ENCODE data around the gene RAB3C. TPM values are rescaled to one million over a fixed set of nuclear protein-coding genes. Genes with fewer than 3 reads are reported as not detected.

Gene RAB3C
- total RNA-seq, 1 experiment from 2014 or later, result not detected

DNA sequence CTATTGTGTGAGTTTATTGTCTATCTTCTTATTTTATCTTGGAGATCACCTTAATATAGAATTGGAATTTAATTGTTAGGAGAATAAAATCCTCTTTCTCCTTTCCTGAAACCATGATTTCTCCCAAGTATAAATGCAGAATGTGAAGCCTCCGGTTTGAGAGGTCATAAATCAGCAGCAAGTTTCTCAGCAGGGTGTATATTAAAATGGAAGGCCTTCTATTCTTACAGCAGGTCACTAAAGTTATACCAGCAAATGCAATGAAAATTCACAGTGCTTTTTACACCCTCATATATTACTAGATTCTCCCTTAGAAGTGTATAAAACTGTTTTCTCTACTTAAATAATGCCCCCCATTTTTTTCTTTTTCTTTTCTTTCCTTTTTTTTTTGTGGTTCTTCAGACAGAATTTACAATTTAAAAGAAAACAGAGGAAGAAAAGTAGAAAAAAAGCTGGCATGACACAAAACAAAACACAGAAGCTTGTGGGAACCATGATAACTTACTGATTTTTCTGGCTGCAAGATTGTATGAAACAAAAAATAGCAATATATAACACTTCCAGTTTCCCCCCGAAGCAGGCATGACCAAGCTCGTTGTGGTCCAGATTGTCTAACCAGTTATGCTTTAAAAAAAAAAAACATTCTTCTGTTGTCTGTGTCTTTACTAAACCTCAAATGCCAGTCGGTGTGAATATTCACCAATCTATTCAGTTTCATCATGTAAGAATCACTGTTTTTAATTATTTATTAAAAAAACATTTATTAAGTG lies 211.2 kb downstream of the RAB3C start:
- Histone ChIP-seq H3K9me3 (replicated peaks) (no peaks in the 10 kb centered on the region), H3K4me3 (no peak overlapping the region), H3K27ac (no peak overlapping the region), H3K27me3 (replicated peaks) (peaks cover 7% of the 10 kb centered on the region; the same call in 1 of the 2 replicates), H3K36me3 (no peaks in the 10 kb centered on the region), H3K4me1 (replicated peaks) (no peaks in the 10 kb centered on the region)
- DNase-seq (ENCODE audit: low read depth in 1 of 2, low spot score in 2 of 2), result no peak

DNA sequence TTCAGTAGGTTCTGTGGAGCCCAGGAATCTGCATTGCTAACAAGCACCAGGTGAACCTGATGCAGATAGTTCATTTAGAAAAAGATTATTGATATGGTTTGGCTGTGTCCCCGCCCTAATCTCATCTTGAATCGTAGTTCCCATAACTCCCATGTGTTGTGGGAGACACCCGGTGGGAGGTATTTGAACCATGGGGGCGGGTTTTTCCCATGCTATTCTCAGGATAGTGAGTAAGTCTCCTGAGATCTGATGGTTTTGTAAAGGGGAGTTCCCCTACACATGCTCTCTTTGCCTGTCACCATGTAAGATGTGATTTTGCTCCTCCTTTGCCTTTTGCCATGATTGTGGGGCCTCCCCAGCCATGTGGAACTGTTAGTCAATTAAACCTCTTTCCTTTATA lies 212.0 kb downstream of the RAB3C start:
- DNase-seq (ENCODE audit: low read depth in 1 of 2, low spot score in 2 of 2), result no peak
- no peak overlapping the region for H3K4me3 ChIP-seq
- H3K27me3 ChIP-seq (replicated peaks), result peaks cover 3% of the 10 kb centered on the region; the same call in 1 of the 2 replicates
- H3K36me3 ChIP-seq, result no peaks in the 10 kb centered on the region
- no peak overlapping the region for H3K27ac ChIP-seq
- H3K9me3 ChIP-seq (replicated peaks), result no peaks in the 10 kb centered on the region
- no peaks in the 10 kb centered on the region for H3K4me1 ChIP-seq (replicated peaks)

DNA sequence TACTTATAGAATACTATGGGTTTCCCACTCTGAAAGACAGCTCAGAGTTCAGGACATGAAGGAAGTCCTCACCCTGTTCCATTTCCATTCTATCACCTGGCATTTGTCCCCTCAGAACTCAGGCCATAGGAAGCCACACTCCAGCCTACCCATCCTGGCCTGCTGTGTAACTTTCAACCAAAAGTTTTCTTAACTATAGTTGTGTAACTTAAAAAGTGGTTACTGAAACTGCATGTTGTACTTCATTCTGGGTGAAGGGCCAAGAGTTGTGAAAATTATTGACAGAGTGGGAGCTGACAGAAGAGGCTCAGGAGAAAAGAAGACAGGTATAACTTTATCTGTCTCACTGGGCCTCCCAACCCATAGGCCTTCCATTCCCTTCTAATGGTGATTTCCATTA lies 212.5 kb downstream of the RAB3C start:
- no peaks in the 10 kb centered on the region; the same call in 1 of the 2 replicates for H3K27me3 ChIP-seq (replicated peaks)
- H3K27ac ChIP-seq, result no peak overlapping the region
- no peaks in the 10 kb centered on the region for H3K4me1 ChIP-seq (replicated peaks)
- no peak for DNase-seq (ENCODE audit: low read depth in 1 of 2, low spot score in 2 of 2)
- no peak overlapping the region for H3K4me3 ChIP-seq
- H3K9me3 ChIP-seq (replicated peaks), result no peaks in the 10 kb centered on the region
- no peaks in the 10 kb centered on the region for H3K36me3 ChIP-seq

DNA sequence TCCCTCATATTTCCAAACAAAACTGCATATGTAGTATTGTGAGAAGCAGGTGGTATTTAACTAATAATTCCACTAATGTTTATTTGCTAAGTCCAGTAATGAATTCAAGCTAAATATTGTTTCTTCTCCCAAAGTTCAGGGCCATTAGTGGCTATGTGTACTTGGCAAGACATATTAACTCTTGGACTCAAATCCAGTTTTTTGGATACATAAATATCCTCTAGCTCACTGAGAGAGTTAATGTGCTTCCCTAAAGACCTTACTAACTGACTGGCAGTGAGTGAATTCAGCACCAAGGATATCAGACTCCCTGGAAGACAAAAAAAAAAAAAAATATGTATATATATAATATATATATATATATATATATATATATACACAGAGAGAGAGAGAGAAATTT lies 214.1 kb downstream of the RAB3C start:
- no peak overlapping the region for H3K27ac ChIP-seq
- no peaks in the 10 kb centered on the region for H3K36me3 ChIP-seq
- DNase-seq (ENCODE audit: low read depth in 1 of 2, low spot score in 2 of 2), result no peak
- H3K4me1 ChIP-seq (replicated peaks), result no peaks in the 10 kb centered on the region
- no peaks in the 10 kb centered on the region; the same call in 1 of the 2 replicates for H3K27me3 ChIP-seq (replicated peaks)
- no peaks in the 10 kb centered on the region for H3K9me3 ChIP-seq (replicated peaks)
- H3K4me3 ChIP-seq, result no peak overlapping the region

DNA sequence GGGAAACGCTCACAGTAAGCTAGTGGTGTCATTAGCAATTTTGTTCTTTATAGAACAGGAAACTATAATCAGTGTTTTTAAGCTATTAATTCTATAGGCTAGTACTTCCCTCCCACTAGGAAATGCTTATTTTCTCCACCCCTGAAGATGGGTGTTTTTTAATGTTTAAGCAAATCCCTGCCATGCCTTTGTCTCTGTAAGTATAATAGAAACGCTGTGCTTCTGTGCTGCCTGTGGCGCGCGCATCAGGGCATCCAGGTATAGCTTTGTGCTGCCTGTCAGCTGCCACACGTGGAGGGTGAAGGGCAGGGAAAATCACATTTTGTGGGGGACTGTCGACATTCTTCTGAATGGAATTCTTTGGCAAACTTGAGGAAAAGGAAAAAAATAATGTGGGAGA lies 217.5 kb downstream of the RAB3C start:
- peaks cover 3% of the 10 kb centered on the region for H3K27me3 ChIP-seq (replicated peaks)
- DNase-seq (ENCODE audit: low read depth in 1 of 2, low spot score in 2 of 2), result no peak
- H3K4me3 ChIP-seq, result no peak overlapping the region
- no peak overlapping the region for H3K27ac ChIP-seq
- no peaks in the 10 kb centered on the region for H3K4me1 ChIP-seq (replicated peaks)
- no peaks in the 10 kb centered on the region for H3K36me3 ChIP-seq
- no peaks in the 10 kb centered on the region for H3K9me3 ChIP-seq (replicated peaks)

DNA sequence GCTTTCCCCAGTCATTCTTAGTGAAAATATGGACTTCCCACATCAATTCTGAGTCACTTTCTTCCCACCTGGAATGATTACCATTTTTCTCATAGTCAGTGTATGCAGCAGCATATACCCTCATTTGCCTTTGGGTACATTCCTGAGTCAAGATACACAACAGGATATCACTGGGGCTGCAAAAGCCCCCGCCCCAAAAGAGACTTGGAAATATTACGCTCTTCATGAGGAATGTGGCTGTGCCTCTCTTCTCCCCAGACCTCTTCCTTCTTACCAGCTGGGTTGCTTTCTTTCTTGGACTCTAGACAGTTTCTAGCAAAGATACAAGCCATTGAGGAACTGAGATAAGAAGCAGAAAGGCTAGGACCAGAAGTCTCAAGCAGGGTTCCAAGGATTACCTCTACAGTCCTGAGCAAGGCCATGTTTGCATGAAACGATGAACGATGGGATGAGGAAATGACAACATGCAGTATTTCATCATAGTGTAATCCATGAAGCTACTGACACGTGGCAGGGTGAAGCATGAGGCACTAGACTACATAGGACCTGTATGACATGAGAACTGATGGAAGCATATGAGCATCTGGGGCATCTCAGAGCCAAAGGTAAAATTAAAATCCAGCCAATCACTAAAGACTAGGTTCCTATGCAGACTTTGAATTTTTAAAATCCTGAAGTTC lies 218.1 kb downstream of the RAB3C start:
- H3K4me1 ChIP-seq (replicated peaks), result no peaks in the 10 kb centered on the region
- no peak overlapping the region for H3K4me3 ChIP-seq
- no peak overlapping the region for H3K27ac ChIP-seq
- H3K27me3 ChIP-seq (replicated peaks), result peaks cover 3% of the 10 kb centered on the region
- no peak for DNase-seq (ENCODE audit: low read depth in 1 of 2, low spot score in 2 of 2)
- H3K9me3 ChIP-seq (replicated peaks), result no peaks in the 10 kb centered on the region
- no peaks in the 10 kb centered on the region for H3K36me3 ChIP-seq

DNA sequence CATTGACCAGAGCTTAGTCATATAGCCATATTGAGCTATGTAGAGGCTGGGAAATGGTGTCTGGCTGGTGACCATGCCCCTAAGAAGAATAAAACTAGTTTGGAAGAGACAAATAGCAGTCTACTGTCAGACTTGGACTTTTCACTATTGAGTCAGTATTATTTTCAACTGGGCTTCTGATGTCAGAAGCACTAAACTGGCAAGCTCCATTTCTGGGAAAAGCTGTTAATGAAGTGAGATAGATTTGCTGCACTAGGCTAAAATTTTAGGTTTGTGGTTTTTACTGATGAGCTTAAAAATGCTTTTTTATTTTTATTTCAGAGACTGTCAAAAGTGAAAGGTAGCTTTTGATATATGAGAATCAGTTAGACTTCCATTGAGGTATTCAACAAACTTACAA lies 220.2 kb downstream of the RAB3C start:
- H3K9me3 ChIP-seq (replicated peaks), result no peaks in the 10 kb centered on the region
- no peak overlapping the region for H3K27ac ChIP-seq
- no peak overlapping the region for H3K4me3 ChIP-seq
- H3K27me3 ChIP-seq (replicated peaks), result peaks cover 3% of the 10 kb centered on the region
- DNase-seq (ENCODE audit: low read depth in 1 of 2, low spot score in 2 of 2), result no peak
- H3K36me3 ChIP-seq, result no peaks in the 10 kb centered on the region
- H3K4me1 ChIP-seq (replicated peaks), result no peaks in the 10 kb centered on the region

DNA sequence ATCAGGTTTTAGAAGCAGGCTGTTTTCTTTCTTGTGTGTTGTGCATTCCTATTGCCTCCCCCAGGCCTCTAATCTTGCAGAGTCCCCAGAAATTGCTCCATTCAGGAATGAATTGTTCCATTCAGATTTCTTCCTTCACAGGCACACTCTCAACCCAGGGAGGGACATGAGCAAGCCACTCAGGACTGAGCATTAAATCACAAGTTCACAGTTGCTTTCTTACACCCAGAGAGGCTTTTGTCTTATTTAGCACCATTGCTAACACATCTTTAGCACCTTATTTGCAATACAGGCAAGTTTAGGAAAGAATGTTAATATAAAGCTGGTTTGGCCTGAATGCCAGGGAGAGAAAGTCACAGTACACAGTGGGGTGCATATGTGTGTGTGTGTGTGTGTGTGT lies 221.4 kb downstream of the RAB3C start:
- no peaks in the 10 kb centered on the region for H3K36me3 ChIP-seq
- H3K27me3 ChIP-seq (replicated peaks), result peaks cover 3% of the 10 kb centered on the region; the same call in 1 of the 2 replicates
- no peaks in the 10 kb centered on the region for H3K4me1 ChIP-seq (replicated peaks)
- DNase-seq (ENCODE audit: low read depth in 1 of 2, low spot score in 2 of 2), result no peak
- no peaks in the 10 kb centered on the region for H3K9me3 ChIP-seq (replicated peaks)
- no peak overlapping the region for H3K27ac ChIP-seq
- no peak overlapping the region for H3K4me3 ChIP-seq

DNA sequence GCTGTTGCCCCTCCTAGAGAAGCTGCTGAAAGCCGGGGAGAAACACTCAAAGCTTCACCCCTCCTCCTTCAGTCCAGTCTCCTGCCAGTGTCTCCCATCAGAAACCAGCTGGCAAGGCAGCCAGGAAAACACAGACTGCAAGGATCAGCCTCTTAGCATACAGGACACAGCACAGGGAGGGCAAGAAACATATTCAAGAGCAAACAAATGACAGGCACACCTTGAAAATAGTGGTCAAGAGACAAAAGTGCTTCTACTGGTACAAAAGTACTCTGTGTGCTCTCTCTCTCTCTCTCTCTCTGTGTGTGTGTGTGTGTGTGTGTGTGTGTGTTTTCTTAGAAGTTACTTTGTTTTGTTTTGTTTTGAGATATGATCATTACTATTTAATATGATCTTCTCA lies 227.2 kb downstream of the RAB3C start:
- H3K27ac ChIP-seq, result no peak overlapping the region
- H3K4me3 ChIP-seq, result no peak overlapping the region
- 0 out of 2 replicates have a peak, but pooled peaks cover 1% of the 10 kb centered on the region for H3K27me3 ChIP-seq (replicated peaks)
- DNase-seq (ENCODE audit: low read depth in 1 of 2, low spot score in 2 of 2), result no peak
- no peaks in the 10 kb centered on the region for H3K4me1 ChIP-seq (replicated peaks)
- H3K9me3 ChIP-seq (replicated peaks), result no peaks in the 10 kb centered on the region
- H3K36me3 ChIP-seq, result no peaks in the 10 kb centered on the region

DNA sequence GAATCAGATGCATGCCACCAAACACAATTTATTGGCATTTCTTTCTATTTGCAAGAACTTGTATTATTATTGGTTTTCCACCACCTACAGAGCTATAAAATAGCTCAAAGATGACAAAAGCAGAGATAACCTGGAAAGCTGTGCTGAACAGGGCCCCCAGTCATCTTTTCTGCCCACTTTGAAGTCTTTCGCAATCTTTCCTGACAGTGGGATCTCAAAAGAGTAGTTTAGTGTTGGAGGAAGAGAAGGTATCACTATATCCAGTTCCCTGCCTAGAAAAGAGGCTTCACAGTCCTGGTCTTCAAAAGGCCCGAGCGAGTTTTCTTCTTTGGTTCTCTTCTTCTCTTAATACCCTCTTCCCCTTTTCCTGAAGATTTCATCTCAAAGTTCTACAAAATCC lies 231.0 kb downstream of the RAB3C start:
- no peaks in the 10 kb centered on the region for H3K36me3 ChIP-seq
- H3K27ac ChIP-seq, result no peak overlapping the region
- H3K9me3 ChIP-seq (replicated peaks), result no peaks in the 10 kb centered on the region
- H3K4me1 ChIP-seq (replicated peaks), result no peaks in the 10 kb centered on the region
- H3K4me3 ChIP-seq, result no peak overlapping the region
- peaks cover 3% of the 10 kb centered on the region; the same call in 1 of the 2 replicates for H3K27me3 ChIP-seq (replicated peaks)
- no peak for DNase-seq (ENCODE audit: low read depth in 1 of 2, low spot score in 2 of 2)

DNA sequence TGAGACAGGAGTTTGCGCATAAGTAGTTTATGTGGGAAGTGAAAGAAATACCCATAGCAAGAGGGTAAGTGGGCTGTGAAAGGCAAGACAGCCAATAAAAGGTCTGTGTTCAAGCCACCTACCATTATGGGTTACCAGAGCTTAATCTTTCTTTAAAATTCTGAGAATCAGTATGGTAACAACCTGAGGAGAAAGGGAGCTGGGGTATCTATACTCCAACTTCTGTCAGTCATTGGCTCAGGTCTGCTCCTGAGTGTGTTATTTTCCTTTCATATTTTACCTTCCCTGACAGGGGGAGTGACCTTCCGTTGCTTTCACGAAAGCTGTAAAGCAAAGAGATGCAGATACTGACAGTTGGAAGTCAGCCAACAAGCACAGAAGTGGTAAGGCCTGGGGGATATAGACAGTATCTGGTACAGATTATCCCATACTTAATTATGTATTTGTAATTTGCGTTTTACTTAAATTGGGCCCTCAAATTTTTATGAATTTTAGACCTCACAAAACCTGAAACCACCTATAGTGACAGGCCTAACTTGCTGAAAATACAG lies 233.4 kb downstream of the RAB3C start:
- DNase-seq (ENCODE audit: low read depth in 1 of 2, low spot score in 2 of 2), result no peak
- H3K4me1 ChIP-seq (replicated peaks), result no peaks in the 10 kb centered on the region
- no peak overlapping the region for H3K27ac ChIP-seq
- H3K27me3 ChIP-seq (replicated peaks), result peaks cover 15% of the 10 kb centered on the region; the same call in 1 of the 2 replicates
- no peaks in the 10 kb centered on the region; the same call in 1 of the 2 replicates for H3K9me3 ChIP-seq (replicated peaks)
- H3K36me3 ChIP-seq, result no peaks in the 10 kb centered on the region
- H3K4me3 ChIP-seq, result no peak overlapping the region

DNA sequence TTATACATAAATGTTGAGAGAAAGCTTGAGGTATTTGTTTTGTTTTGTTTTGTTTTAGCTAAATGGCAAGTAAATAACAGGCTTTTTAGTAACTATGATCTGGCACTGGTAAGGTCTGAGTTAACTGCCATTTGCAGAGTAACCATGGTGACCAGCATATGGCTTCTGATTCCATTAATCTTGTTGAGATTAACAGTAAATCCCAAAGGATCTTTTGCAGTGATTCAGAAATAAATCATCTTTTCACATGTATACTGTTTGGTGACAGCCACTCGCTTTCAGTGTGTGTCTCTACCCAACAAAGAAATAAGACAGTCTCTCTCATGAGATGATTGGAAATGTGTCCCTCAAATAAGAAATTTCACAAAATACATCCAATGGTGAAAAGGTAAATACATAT lies 235.6 kb downstream of the RAB3C start:
- no peak for DNase-seq (ENCODE audit: low read depth in 1 of 2, low spot score in 2 of 2)
- no peaks in the 10 kb centered on the region; the same call in 1 of the 2 replicates for H3K9me3 ChIP-seq (replicated peaks)
- H3K27me3 ChIP-seq (replicated peaks), result peaks cover 15% of the 10 kb centered on the region; the same call in 1 of the 2 replicates
- H3K36me3 ChIP-seq, result no peaks in the 10 kb centered on the region
- H3K4me1 ChIP-seq (replicated peaks), result no peaks in the 10 kb centered on the region
- no peak overlapping the region for H3K27ac ChIP-seq
- no peak overlapping the region for H3K4me3 ChIP-seq

DNA sequence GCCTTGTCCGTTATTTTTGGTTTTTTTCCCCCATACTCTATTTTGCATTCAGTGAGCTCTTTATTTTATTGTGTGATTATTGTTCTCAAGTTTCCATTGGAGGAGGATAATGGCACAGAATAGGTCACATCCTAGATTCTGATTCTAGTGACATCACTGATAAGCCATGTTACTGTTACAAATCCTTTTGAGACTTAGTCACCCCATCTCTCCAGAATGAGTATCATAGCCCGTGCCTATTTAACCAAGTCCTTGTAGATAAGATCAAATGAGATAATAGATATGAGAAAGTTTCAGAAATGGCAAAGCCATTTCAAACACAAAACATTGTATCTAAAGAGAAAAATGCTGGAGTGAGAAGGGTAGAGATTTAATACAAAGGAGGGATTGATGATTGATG lies 242.6 kb downstream of the RAB3C start:
- Histone ChIP-seq H3K27me3 (replicated peaks) (peaks cover 5% of the 10 kb centered on the region), H3K9me3 (replicated peaks) (no peaks in the 10 kb centered on the region; the same call in 1 of the 2 replicates), H3K4me3 (no peak overlapping the region), H3K4me1 (replicated peaks) (no peaks in the 10 kb centered on the region), H3K36me3 (no peaks in the 10 kb centered on the region), H3K27ac (no peak overlapping the region)
- no peak for DNase-seq (ENCODE audit: low read depth in 1 of 2, low spot score in 2 of 2)

DNA sequence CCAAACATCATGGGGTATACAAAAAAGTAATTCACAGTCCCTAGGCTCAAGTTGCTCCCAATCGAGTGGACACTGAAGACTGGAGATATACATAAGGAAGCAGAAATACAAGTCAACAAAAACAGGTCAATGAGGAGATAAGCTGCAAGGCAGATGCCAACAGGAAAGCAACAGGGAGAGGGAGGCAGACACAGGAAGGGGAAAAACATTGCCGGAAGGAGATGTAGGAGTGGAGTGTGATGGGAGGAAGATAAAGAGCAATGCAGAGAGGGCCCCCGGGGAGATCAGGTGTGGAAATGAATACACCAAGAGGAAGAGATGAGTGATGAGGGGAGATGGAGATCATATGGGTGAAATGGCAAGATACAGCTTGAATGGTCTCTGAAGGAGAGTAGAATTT lies 243.0 kb downstream of the RAB3C start:
- H3K27ac ChIP-seq, result no peak overlapping the region
- peaks cover under 1% of the 10 kb centered on the region for H3K27me3 ChIP-seq (replicated peaks)
- no peak overlapping the region for H3K4me3 ChIP-seq
- no peaks in the 10 kb centered on the region for H3K36me3 ChIP-seq
- no peak for DNase-seq (ENCODE audit: low read depth in 1 of 2, low spot score in 2 of 2)
- H3K9me3 ChIP-seq (replicated peaks), result no peaks in the 10 kb centered on the region; the same call in 1 of the 2 replicates
- no peaks in the 10 kb centered on the region for H3K4me1 ChIP-seq (replicated peaks)
